CD14-positive monocyte (primary cell): ENCODE data around the gene DAZAP1. TPM values are rescaled to one million over a fixed set of nuclear protein-coding genes. Genes with fewer than 3 reads are reported as not detected.

ENCODE experiments used
- DNase-seq, 3 donors: peaks; one replicate each; pipeline ENCODE4 v3.0.0-alpha.2; 2011 to 2022
- H2AFZ ChIP-seq: 2 replicates; pipeline ENCODE4 v1.6.0; 2012; ENCODE audit warnings: mild to moderate bottlenecking, low read depth, low read length, inconsistent platforms; ENCODE audit not compliant: insufficient read depth, poor library complexity, severe bottlenecking
- H3K27ac ChIP-seq, 2 donors: 1 replicate in 1 of 2; 2 replicates in 1 of 2; pipeline ENCODE4 v1.5.1; 2012 to 2013; ENCODE audit warnings: low read length in 2 of 2, control low read depth in 1 of 2, inconsistent platforms in 1 of 2, low read depth in 1 of 2, mild to moderate bottlenecking in 1 of 2
- H3K27me3 ChIP-seq, 2 donors: one replicate each; pipeline versions ENCODE4 v1.6.0 to v1.6.1; 2011 to 2013; ENCODE audit warnings: low read length in 2 of 2; ENCODE audit not compliant: control insufficient read depth in 2 of 2, insufficient read depth in 2 of 2
- H3K36me3 ChIP-seq, 2 donors: replicated peaks in 1 of 2; 1 replicate in 1 of 2; 2 replicates in 1 of 2; pipeline versions ENCODE4 v1.5.1 to v1.6.1; 2012 to 2013; ENCODE audit warnings: low read length in 2 of 2, control low read depth in 1 of 2, inconsistent platforms in 1 of 2, mild to moderate bottlenecking in 1 of 2; ENCODE audit not compliant: insufficient read depth in 2 of 2, control insufficient read depth in 1 of 2
- H3K4me1 ChIP-seq, 2 donors: 1 replicate in 1 of 2; 2 replicates in 1 of 2; pipeline versions ENCODE4 v1.5.1 to v1.6.1; 2012 to 2013; ENCODE audit warnings: low read length in 2 of 2, control low read depth in 1 of 2, inconsistent platforms in 1 of 2, mild to moderate bottlenecking in 1 of 2, moderate library complexity in 1 of 2; ENCODE audit not compliant: insufficient read depth in 2 of 2, control insufficient read depth in 1 of 2
- H3K4me2 ChIP-seq: replicated peaks from 2 replicates; pipeline ENCODE3; 2012; ENCODE audit warnings: low read length, moderate library complexity, mild to moderate bottlenecking; ENCODE audit not compliant: poor library complexity, severe bottlenecking; ENCODE audit errors: extremely low read depth
- H3K4me3 ChIP-seq, 3 experiments: fragments of 200-600 bp in 1 of 3; sonication (generic) in 1 of 3; replicated peaks in 1 of 3; 1 replicate in 2 of 3; 2 replicates in 1 of 3; pipeline ENCODE4 v1.5.1; 2011 to 2013; ENCODE audit warnings: low read length in 3 of 3, mild to moderate bottlenecking in 3 of 3, control low read depth in 2 of 3, low read depth in 2 of 3, inconsistent platforms in 1 of 3, moderate library complexity in 1 of 3
- H3K79me2 ChIP-seq: 2 replicates; pipeline ENCODE4 v1.6.0; 2012; ENCODE audit warnings: mild to moderate bottlenecking, control low read depth, inconsistent platforms, low read length, moderate library complexity; ENCODE audit not compliant: insufficient read depth
- H3K9ac ChIP-seq: 2 replicates; pipeline ENCODE4 v1.6.0; 2017; ENCODE audit warnings: low read length, mild to moderate bottlenecking; ENCODE audit not compliant: insufficient read depth, poor library complexity, severe bottlenecking
- H3K9me3 ChIP-seq, 2 donors: replicated peaks in 1 of 2; 1 replicate in 1 of 2; 2 replicates in 1 of 2; pipeline versions ENCODE4 v1.5.1 to v1.6.1; 2012 to 2013; ENCODE audit warnings: low read length in 2 of 2, control low read depth in 1 of 2; ENCODE audit not compliant: control insufficient read depth in 1 of 2, insufficient read depth in 1 of 2
- H4K20me1 ChIP-seq: 2 replicates; pipeline ENCODE4 v1.6.0; 2012; ENCODE audit warnings: mild to moderate bottlenecking, low read length, control low read depth, moderate library complexity; ENCODE audit not compliant: insufficient read depth
- H3K27ac Mint-ChIP-seq, 7 donors: one replicate each; pipeline ENCODE4 v1.8.0; 2020; ENCODE audit warnings: mild to moderate bottlenecking in 7 of 7, mixed read lengths in 7 of 7, moderate library complexity in 6 of 7, inconsistent platforms in 2 of 7
- H3K27me3 Mint-ChIP-seq, 3 donors: one replicate each; pipeline ENCODE4 v1.8.0; 2021 to 2022; ENCODE audit warnings: low read depth in 3 of 3, mild to moderate bottlenecking in 3 of 3, mixed read lengths in 3 of 3, moderate library complexity in 3 of 3, inconsistent platforms in 1 of 3
- H3K36me3 Mint-ChIP-seq, 2 donors: one replicate each; pipeline ENCODE4 v1.8.0; 2020; ENCODE audit warnings: mixed read lengths in 2 of 2, inconsistent platforms in 1 of 2, mild to moderate bottlenecking in 1 of 2
- H3K4me1 Mint-ChIP-seq: one replicate; pipeline ENCODE4 v1.8.0; 2020; ENCODE audit warnings: mild to moderate bottlenecking, mixed read lengths
- H3K4me3 Mint-ChIP-seq, 2 donors: one replicate each; pipeline ENCODE4 v1.8.0; 2020; ENCODE audit warnings: mild to moderate bottlenecking in 2 of 2, mixed read lengths in 2 of 2, moderate library complexity in 1 of 2
- H3K9me3 Mint-ChIP-seq, 7 donors: one replicate each; pipeline ENCODE4 v1.8.0; 2020 to 2022; ENCODE audit warnings: mixed read lengths in 7 of 7, mild to moderate bottlenecking in 6 of 7, moderate library complexity in 6 of 7, inconsistent platforms in 2 of 7
- WGBS: methylation state at CpG from one replicate; pipeline ENCODE4 v1.1.5; 2013; ENCODE audit warnings: missing lambda C conversion rate; ENCODE audit not compliant: insufficient coverage; 5-methylcytosine and 5-hydroxymethylcytosine counted together
- intact Hi-C, 2 donors: fragments of 100-400 bp; cut with micrococcal nuclease; formaldehyde crosslinking; loops; one replicate each; pipeline versions ENCODE4 v1.15.0 to v1.15.1; 2023
- polyA plus RNA-seq, 3 donors: library from polyadenylated mRNA; depleted of rRNA in 1 of 3; unstranded in 2 of 3; stranded (reverse) in 1 of 3; fragments of 300-500 nt in 2 of 3; fragments of >200 nt in 1 of 3; fragmentation: Illumina TruSeq in 2 of 3; gene quantifications; 1 replicate in 2 of 3; 2 replicates in 1 of 3; pipeline ENCODE4 v1.2.3, GENCODE V29; 2012 to 2021
- TF ChIP-seq, protein P1 (sequence below): fragments of 200-600 bp; IDR thresholded peaks from one replicate; pipeline ENCODE4 v1.8.0; 2022; ENCODE audit warnings: antibody characterized with exemption, mild to moderate bottlenecking

DAZAP1 gene
- polyA plus RNA-seq, 3 donors: 3.3 to 57.1 (median 4.2) TPM

DNA sequence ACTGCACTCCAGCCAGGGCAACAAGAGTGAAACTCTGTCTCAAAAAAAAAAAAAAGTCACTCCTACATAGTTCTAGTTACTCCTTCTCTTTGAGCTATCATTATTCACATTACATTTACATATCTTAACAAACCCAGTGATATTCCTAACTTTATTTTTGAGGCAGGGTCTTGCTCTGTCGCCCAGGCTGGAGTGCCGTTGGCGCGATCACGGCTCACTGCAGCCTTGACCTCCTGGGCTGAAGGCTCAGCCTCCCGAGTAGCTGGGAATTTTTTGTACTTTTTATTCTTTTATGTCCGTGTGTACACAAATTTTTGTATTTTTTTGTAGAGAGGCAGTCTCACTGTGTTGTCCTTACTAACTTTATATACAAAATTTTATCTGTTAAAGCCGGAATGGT is 30.2 kb downstream of the DAZAP1 start:
- Histone ChIP-seq H3K9me3 (no peaks in the 10 kb centered on the region), H2AFZ (peak overlapping the region; percentile 66), H3K4me1 (peaks cover 13 to 22% of the 10 kb centered on the region in 2 donors), H4K20me1 (peaks cover 71% of the 10 kb centered on the region), H3K4me2 (peak overlapping the region; percentile 91), H3K27ac (no peak overlapping the region), H3K79me2 (peaks cover 28% of the 10 kb centered on the region), H3K27me3 (no peaks in the 10 kb centered on the region), H3K4me3 (peak overlapping the region in 1 of 3 experiments; percentile 93), H3K9ac (no peak overlapping the region), H3K36me3 (peaks cover 47 to 62% of the 10 kb centered on the region in 2 donors)
- DNase-seq: no peak
- WGBS: 63% methylated on average over 4 of the region's 8 CpGs
- H3K4me1 Mint-ChIP-seq: peaks cover 25% of the 10 kb centered on the region
- H3K27ac Mint-ChIP-seq: peak overlapping the region in 1 of 7 donors; percentile 66
- H3K27me3 Mint-ChIP-seq: peaks cover 0 to 4% (median 1%) of the 10 kb centered on the region in 3 donors
- TF ChIP-seq, protein P1, sequence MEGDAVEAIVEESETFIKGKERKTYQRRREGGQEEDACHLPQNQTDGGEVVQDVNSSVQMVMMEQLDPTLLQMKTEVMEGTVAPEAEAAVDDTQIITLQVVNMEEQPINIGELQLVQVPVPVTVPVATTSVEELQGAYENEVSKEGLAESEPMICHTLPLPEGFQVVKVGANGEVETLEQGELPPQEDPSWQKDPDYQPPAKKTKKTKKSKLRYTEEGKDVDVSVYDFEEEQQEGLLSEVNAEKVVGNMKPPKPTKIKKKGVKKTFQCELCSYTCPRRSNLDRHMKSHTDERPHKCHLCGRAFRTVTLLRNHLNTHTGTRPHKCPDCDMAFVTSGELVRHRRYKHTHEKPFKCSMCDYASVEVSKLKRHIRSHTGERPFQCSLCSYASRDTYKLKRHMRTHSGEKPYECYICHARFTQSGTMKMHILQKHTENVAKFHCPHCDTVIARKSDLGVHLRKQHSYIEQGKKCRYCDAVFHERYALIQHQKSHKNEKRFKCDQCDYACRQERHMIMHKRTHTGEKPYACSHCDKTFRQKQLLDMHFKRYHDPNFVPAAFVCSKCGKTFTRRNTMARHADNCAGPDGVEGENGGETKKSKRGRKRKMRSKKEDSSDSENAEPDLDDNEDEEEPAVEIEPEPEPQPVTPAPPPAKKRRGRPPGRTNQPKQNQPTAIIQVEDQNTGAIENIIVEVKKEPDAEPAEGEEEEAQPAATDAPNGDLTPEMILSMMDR: no peak
- intact Hi-C loops: loop anchor here in 1 of 2 donors (1.0 to 2.0 kb wide), 2 partner anchors 42 to 55 kb away; partner anchors contain the start of genes C19orf25 and NDUFS7
- no peak overlapping the region for H3K4me3 Mint-ChIP-seq
- peaks cover 0 to 2% (median 0%) of the 10 kb centered on the region in 7 donors for H3K9me3 Mint-ChIP-seq
- peaks cover 37 to 54% of the 10 kb centered on the region in 2 donors for H3K36me3 Mint-ChIP-seq

DNA sequence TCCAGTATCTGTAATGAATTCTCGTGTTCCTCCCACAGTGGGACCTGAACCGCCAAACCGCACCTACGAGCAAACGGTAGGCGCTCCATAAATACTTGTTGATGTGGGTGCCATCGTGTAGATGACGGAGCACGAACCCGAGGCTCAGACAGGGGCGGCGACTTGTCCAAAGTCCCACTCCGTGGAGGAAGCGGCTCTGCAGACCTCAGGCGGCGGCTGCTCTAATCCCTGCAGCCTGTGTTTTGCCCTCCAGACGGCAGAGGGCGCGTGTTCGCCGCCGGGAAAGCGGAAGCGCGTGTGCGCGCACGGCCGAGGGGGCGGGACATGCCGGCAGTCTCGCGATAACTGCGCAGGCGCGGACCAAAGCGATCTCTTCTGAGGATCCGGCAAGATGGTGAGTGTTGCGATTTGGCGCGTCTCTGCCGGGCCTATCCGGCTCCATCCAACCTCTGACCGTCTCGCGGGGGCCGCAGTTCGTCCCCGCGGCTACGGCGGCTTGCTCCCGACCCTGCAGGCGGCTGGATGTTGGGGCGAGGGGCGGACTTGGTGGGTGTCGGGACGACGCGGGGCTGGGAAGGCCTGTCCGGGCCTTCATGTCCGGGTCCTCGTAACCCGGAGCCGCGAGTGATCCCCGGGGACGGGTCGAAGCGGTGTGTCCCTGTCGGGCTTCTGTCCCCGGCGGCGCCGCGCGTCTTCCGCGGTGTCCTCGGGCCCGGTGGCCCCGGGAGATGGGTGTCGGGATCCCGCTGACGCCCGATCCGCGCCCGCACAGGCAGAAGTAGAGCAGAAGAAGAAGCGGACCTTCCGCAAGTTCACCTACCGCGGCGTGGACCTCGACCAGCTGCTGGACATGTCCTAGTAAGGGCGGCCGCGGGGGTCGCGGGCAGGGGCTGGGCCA is 30.9 kb downstream of the DAZAP1 start, which contains the start of gene RPS15:
TSS of gene RPS15 (plus strand) at position 362 of the 898 bp plus-strand sequence. CDS start at position 392, 30 bp downstream.
- peak; percentile 89 to 96 (median 96) for DNase-seq
- Mint-ChIP-seq H3K27ac (peak within 1 kb of the TSS; percentile 95 to 99 (median 99)), H3K36me3 (peaks cover 38 to 50% of the 10 kb centered on the region in 2 donors), H3K4me1 (peaks cover 27% of the 10 kb centered on the region), H3K27me3 (peaks cover 0 to 4% (median 1%) of the 10 kb centered on the region in 3 donors), H3K4me3 (peak within 1 kb of the TSS; percentile 89 to 95), H3K9me3 (peaks cover 0 to 2% (median 0%) of the 10 kb centered on the region in 7 donors)
- WGBS: 2% methylated on average over 100 of the region's 100 CpGs
- Histone ChIP-seq H3K9ac (peak within 1 kb of the TSS; percentile 98), H3K36me3 (peaks cover 41 to 58% of the 10 kb centered on the region in 2 donors), H3K27ac (peak within 1 kb of the TSS; percentile 85 to 88), H3K79me2 (peaks cover 28% of the 10 kb centered on the region), H3K4me1 (peaks cover 13 to 22% of the 10 kb centered on the region in 2 donors), H4K20me1 (peaks cover 71% of the 10 kb centered on the region), H3K4me2 (peak within 1 kb of the TSS; percentile 91), H3K27me3 (no peaks in the 10 kb centered on the region), H3K4me3 (peak within 1 kb of the TSS; percentile 52 to 93 (median 82)), H3K9me3 (no peaks in the 10 kb centered on the region), H2AFZ (peak within 1 kb of the TSS; percentile 66)
- intact Hi-C loops: loop anchor here in 1 of 2 donors (1.0 to 2.0 kb wide), 2 partner anchors 41 to 55 kb away; partner anchors contain the start of genes C19orf25 and NDUFS7
- TF ChIP-seq, protein P1: peak; percentile 97
